ENCODE measurements around the gene RABGAP1L.

- TF ChIP-seq, protein P1, sequence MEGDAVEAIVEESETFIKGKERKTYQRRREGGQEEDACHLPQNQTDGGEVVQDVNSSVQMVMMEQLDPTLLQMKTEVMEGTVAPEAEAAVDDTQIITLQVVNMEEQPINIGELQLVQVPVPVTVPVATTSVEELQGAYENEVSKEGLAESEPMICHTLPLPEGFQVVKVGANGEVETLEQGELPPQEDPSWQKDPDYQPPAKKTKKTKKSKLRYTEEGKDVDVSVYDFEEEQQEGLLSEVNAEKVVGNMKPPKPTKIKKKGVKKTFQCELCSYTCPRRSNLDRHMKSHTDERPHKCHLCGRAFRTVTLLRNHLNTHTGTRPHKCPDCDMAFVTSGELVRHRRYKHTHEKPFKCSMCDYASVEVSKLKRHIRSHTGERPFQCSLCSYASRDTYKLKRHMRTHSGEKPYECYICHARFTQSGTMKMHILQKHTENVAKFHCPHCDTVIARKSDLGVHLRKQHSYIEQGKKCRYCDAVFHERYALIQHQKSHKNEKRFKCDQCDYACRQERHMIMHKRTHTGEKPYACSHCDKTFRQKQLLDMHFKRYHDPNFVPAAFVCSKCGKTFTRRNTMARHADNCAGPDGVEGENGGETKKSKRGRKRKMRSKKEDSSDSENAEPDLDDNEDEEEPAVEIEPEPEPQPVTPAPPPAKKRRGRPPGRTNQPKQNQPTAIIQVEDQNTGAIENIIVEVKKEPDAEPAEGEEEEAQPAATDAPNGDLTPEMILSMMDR (IDR thresholded peaks at IDR 0.05) = no peak
- TF ChIP-seq POLR2A (IDR thresholded peaks at IDR 0.05) = no peak
These were observed 205.8 kb downstream of the RABGAP1L start for GRCh38 chr1:174364996-174365736.
